GM23338 (cell line): ENCODE results near the gene RCOR1.
A peak's percentile ranks its signal among the peaks of the same experiment; 100 is the strongest.

Source experiments
- CREB1 ChIP-seq: fragments of 250-450 bp; sonication (Bioruptor Pico); IDR thresholded peaks from 2 replicates; pipeline ENCODE4 v1.5.0; 2020; ENCODE audit warnings: low read depth, mild to moderate bottlenecking, moderate library complexity
- ETS1 ChIP-seq: IDR thresholded peaks from 2 replicates; pipeline ENCODE4 v1.6.1; 2016; ENCODE audit warnings: antibody characterized with exemption
- EZH2 ChIP-seq: fragments of 200-600 bp; sonication (generic); IDR thresholded peaks from one replicate; pipeline ENCODE4 v1.8.0; 2017; ENCODE audit warnings: antibody characterized with exemption, mild to moderate bottlenecking, low read depth; ENCODE audit not compliant: unreplicated experiment
- EZH2phosphoT487 ChIP-seq: fragments of 200-600 bp; sonication (generic); IDR thresholded peaks from one replicate; pipeline ENCODE4 v1.8.1; 2018; ENCODE audit warnings: antibody characterized with exemption; ENCODE audit not compliant: unreplicated experiment
- JUNB ChIP-seq: IDR thresholded peaks from one replicate; pipeline ENCODE4 v1.6.1; 2016; ENCODE audit warnings: antibody characterized with exemption; ENCODE audit not compliant: unreplicated experiment
- POLR2AphosphoS5 ChIP-seq: IDR thresholded peaks from 2 replicates; pipeline ENCODE4 v1.6.1; 2016; ENCODE audit warnings: antibody characterized with exemption, low read depth
- STAT1 ChIP-seq: IDR thresholded peaks from one replicate; pipeline ENCODE4 v1.6.1; 2016; ENCODE audit warnings: antibody characterized with exemption; ENCODE audit not compliant: unreplicated experiment
- ZNF114 ChIP-seq: fragments of 250-450 bp; sonication (Bioruptor Pico); IDR thresholded peaks from 2 replicates; pipeline ENCODE4 v1.5.0; 2020; ENCODE audit warnings: mild to moderate bottlenecking, moderate library complexity
- ZNF462 ChIP-seq: fragments of 250-450 bp; sonication (Bioruptor Pico); IDR thresholded peaks from 2 replicates; pipeline ENCODE4 v1.5.0; 2020; ENCODE audit warnings: mild to moderate bottlenecking, moderate library complexity
- TF ChIP-seq, protein P1 (sequence below), 2 experiments: fragments of 200-600 bp in 1 of 2; sonication (generic) in 1 of 2; conservative IDR thresholded peaks; 2 replicates each; pipeline versions ENCODE4 v1.5.1 to v1.6.1; 2016 to 2017; ENCODE audit warnings: antibody characterized with exemption in 2 of 2, low read depth in 2 of 2, mild to moderate bottlenecking in 2 of 2, moderate library complexity in 1 of 2
- TF ChIP-seq, protein P2 (sequence below): IDR thresholded peaks from one replicate; pipeline ENCODE4 v1.6.1; 2018; ENCODE audit warnings: antibody characterized with exemption; ENCODE audit not compliant: unreplicated experiment

- TF ChIP-seq JUNB (no peak), ETS1 (no peak), EZH2 (no peak), EZH2phosphoT487 (no peak), ZNF462 (CRISPR knock-in tag) (no peak), STAT1 (no peak), CREB1 (CRISPR knock-in tag) (no peak), POLR2AphosphoS5 (0 out of 2 replicates have a peak, but pooled peaks have one; percentile 15), ZNF114 (no peak)
- TF ChIP-seq, protein P1, sequence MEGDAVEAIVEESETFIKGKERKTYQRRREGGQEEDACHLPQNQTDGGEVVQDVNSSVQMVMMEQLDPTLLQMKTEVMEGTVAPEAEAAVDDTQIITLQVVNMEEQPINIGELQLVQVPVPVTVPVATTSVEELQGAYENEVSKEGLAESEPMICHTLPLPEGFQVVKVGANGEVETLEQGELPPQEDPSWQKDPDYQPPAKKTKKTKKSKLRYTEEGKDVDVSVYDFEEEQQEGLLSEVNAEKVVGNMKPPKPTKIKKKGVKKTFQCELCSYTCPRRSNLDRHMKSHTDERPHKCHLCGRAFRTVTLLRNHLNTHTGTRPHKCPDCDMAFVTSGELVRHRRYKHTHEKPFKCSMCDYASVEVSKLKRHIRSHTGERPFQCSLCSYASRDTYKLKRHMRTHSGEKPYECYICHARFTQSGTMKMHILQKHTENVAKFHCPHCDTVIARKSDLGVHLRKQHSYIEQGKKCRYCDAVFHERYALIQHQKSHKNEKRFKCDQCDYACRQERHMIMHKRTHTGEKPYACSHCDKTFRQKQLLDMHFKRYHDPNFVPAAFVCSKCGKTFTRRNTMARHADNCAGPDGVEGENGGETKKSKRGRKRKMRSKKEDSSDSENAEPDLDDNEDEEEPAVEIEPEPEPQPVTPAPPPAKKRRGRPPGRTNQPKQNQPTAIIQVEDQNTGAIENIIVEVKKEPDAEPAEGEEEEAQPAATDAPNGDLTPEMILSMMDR (conservative IDR thresholded peaks at IDR 0.05; ENCODE audit: low read depth in 2 of 2) = no peak
- TF ChIP-seq, protein P2, sequence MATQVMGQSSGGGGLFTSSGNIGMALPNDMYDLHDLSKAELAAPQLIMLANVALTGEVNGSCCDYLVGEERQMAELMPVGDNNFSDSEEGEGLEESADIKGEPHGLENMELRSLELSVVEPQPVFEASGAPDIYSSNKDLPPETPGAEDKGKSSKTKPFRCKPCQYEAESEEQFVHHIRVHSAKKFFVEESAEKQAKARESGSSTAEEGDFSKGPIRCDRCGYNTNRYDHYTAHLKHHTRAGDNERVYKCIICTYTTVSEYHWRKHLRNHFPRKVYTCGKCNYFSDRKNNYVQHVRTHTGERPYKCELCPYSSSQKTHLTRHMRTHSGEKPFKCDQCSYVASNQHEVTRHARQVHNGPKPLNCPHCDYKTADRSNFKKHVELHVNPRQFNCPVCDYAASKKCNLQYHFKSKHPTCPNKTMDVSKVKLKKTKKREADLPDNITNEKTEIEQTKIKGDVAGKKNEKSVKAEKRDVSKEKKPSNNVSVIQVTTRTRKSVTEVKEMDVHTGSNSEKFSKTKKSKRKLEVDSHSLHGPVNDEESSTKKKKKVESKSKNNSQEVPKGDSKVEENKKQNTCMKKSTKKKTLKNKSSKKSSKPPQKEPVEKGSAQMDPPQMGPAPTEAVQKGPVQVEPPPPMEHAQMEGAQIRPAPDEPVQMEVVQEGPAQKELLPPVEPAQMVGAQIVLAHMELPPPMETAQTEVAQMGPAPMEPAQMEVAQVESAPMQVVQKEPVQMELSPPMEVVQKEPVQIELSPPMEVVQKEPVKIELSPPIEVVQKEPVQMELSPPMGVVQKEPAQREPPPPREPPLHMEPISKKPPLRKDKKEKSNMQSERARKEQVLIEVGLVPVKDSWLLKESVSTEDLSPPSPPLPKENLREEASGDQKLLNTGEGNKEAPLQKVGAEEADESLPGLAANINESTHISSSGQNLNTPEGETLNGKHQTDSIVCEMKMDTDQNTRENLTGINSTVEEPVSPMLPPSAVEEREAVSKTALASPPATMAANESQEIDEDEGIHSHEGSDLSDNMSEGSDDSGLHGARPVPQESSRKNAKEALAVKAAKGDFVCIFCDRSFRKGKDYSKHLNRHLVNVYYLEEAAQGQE = no peak
Observed at GRCh38 chr14:102589761-102590290, 2.6 kb upstream of the RCOR1 start.
